K562 (cell line): ENCODE data around the gene NUDT22. TPM values are rescaled to one million over a fixed set of nuclear protein-coding genes. Genes with fewer than 3 reads are reported as not detected.

Experiments
- ATAC-seq: fragments of 200-7000 bp; cut with Tn5 transposase; 3 replicates; pipeline ENCODE4 v1.9.1; 2020; ENCODE audit warnings: moderate library complexity
- BruUV-seq: library from RNA; stranded (reverse); fragments of 400-500 nt; replicated peaks from 2 replicates; lab custom pipeline; 2021; lab: Mats Ljungman, UMichigan
- CTCF ChIA-PET: fragments of 300-600 bp; formaldehyde crosslinking; extraction: SDS; loops from one replicate; lab custom pipeline; 2021; ENCODE audit warnings: low intra/inter-chr PET ratio; lab: Yijun Ruan, JAX
- POLR2A ChIA-PET: fragments of 300-600, 350-650 bp; sonication (Branson Sonifier 250); formaldehyde crosslinking; extraction: SDS; loops from one replicate; lab custom pipeline; 2021; ENCODE audit warnings: antibody characterized with exemption, inconsistent platforms; lab: Yijun Ruan, JAX
- DNase-seq, 4 experiments: peaks; one replicate each; pipeline versions ENCODE4 v3.0.0 to v3.0.0-alpha.2; 2011 to 2018; ENCODE audit warnings: low spot score in 3 of 4, mixed read lengths in 3 of 4; ENCODE audit errors: extremely low read depth in 1 of 4
- FAIRE-seq: peaks from 2 replicates; lab custom pipeline; 2011; peaks lifted over from hg19 to GRCh38; lab: Jason Lieb, UNC
- H2AFZ ChIP-seq: 2 replicates; pipeline ENCODE4 v1.6.0; 2011; ENCODE audit warnings: low read depth, low read length, control low read depth, inconsistent platforms
- H3K27ac ChIP-seq: fragments of 200-600 bp; 3 replicates; pipeline ENCODE4 v1.8.0; 2011; ENCODE audit warnings: low read depth, mild to moderate bottlenecking, control low read depth, inconsistent platforms, low read length, moderate library complexity, mixed read lengths; ENCODE audit errors: extremely low read depth
- H3K27me3 ChIP-seq, 2 experiments: fragments of 300-600 bp in 1 of 2; 2 replicates in 1 of 2; 3 replicates in 1 of 2; pipeline versions ENCODE4 v1.6.0 to v1.8.0; 2011; ENCODE audit warnings: inconsistent platforms in 2 of 2, low read length in 2 of 2, mild to moderate bottlenecking in 1 of 2, mixed read lengths in 1 of 2, moderate library complexity in 1 of 2; ENCODE audit not compliant: control insufficient read depth in 2 of 2, insufficient read depth in 2 of 2
- H3K36me3 ChIP-seq: fragments of 300-600 bp; 3 replicates; pipeline ENCODE4 v1.8.0; 2011; ENCODE audit warnings: mild to moderate bottlenecking, low read length, inconsistent platforms; ENCODE audit not compliant: control insufficient read depth, insufficient read depth
- H3K4me1 ChIP-seq, 2 experiments: fragments of 200-600 bp in 1 of 2; replicated peaks in 1 of 2; 2 replicates in 1 of 2; 3 replicates in 1 of 2; pipeline versions ENCODE4 v1.5.1 to v1.8.0; 2011; ENCODE audit warnings: inconsistent platforms in 2 of 2, low read length in 2 of 2, mild to moderate bottlenecking in 1 of 2, mixed read lengths in 1 of 2, moderate library complexity in 1 of 2; ENCODE audit not compliant: control insufficient read depth in 2 of 2, insufficient read depth in 2 of 2
- H3K4me2 ChIP-seq: 2 replicates; pipeline ENCODE4 v1.6.1; 2011; ENCODE audit warnings: low read length, control low read depth, inconsistent platforms, mixed read lengths; ENCODE audit not compliant: insufficient read depth
- H3K4me3 ChIP-seq: fragments of 200-600 bp; sonication (generic), shearing (Covaris generic); 2 replicates; pipeline ENCODE4 v1.5.1; 2016; ENCODE audit warnings: control low read depth, inconsistent platforms
- H3K79me2 ChIP-seq: fragments of 200-600 bp; 3 replicates; pipeline ENCODE4 v1.8.0; 2011; ENCODE audit warnings: low read length, inconsistent platforms; ENCODE audit not compliant: control insufficient read depth, insufficient read depth
- H3K9ac ChIP-seq, 2 experiments: 2 replicates each; pipeline versions ENCODE4 v1.6.0 to v1.6.1; 2011; ENCODE audit warnings: low read depth in 2 of 2, low read length in 2 of 2, control low read depth in 1 of 2, inconsistent platforms in 1 of 2, mild to moderate bottlenecking in 1 of 2, mixed read lengths in 1 of 2; ENCODE audit not compliant: insufficient read depth in 1 of 2
- H3K9me1 ChIP-seq: one replicate; pipeline ENCODE4 v1.6.0; 2011; ENCODE audit warnings: inconsistent platforms, mild to moderate bottlenecking, low read length, moderate library complexity; ENCODE audit not compliant: control insufficient read depth, insufficient read depth
- H3K9me3 ChIP-seq: replicated peaks from 2 replicates; pipeline ENCODE4 v1.5.1; 2011; ENCODE audit warnings: low read depth, low read length, inconsistent platforms; ENCODE audit not compliant: control insufficient read depth, insufficient read depth
- H4K20me1 ChIP-seq: replicated peaks from 2 replicates; pipeline ENCODE4 v1.6.1; 2011; ENCODE audit warnings: low read length, inconsistent platforms, mixed read lengths; ENCODE audit not compliant: control insufficient read depth, insufficient read depth
- BCL6 ChIP-seq: fragments of 250-450 bp; sonication (Bioruptor Pico); IDR thresholded peaks from 2 replicates; pipeline ENCODE4 v1.4.0; 2020
- CHCHD3 ChIP-seq: fragments of 250-450 bp; sonication (Bioruptor Pico); IDR thresholded peaks from 2 replicates; pipeline ENCODE4 v2.1.2; 2022; ENCODE audit warnings: mild to moderate bottlenecking
- RCOR1 ChIP-seq, 2 experiments: IDR thresholded peaks; 2 replicates each; pipeline ENCODE4 v1.6.1; 2012; ENCODE audit warnings: low read depth in 2 of 2, low read length in 2 of 2, borderline replicate concordance in 1 of 2, improper control_type of control experiment in 1 of 2
- USF1 ChIP-seq: sonication (generic); formaldehyde crosslinking; IDR thresholded peaks from 2 replicates; pipeline ENCODE4 v1.9.0; 2022; ENCODE audit warnings: mild to moderate bottlenecking, missing genetic modification reagents
- XRCC5 ChIP-seq: fragments of 200-400 bp; formaldehyde crosslinking; IDR thresholded peaks from 2 replicates; pipeline ENCODE4 v1.6.1; 2017; ENCODE audit warnings: low read depth, mild to moderate bottlenecking, low read length
- ZFX ChIP-seq: sonication (generic); formaldehyde crosslinking; IDR thresholded peaks from 2 replicates; pipeline ENCODE4 v1.8.0; 2022; ENCODE audit warnings: mild to moderate bottlenecking, missing genetic modification reagents, moderate library complexity
- ZNF184 ChIP-seq: sonication (generic); formaldehyde crosslinking; IDR thresholded peaks from 2 replicates; pipeline ENCODE4 v1.5.0; 2020; ENCODE audit warnings: missing genetic modification reagents
- ZNF354B ChIP-seq: fragments of 250-450 bp; sonication (Bioruptor Pico); IDR thresholded peaks from 2 replicates; pipeline ENCODE4 v1.4.0; 2020
- WGBS: fragments of 100-300 bp; shearing (Covaris generic); methylation state at CpG from one replicate; pipeline ENCODE4 v1.1.6; 2016; ENCODE audit warnings: low coverage, mixed read lengths; ENCODE audit not compliant: insufficient coverage; ENCODE audit errors: missing lambda C conversion rate; 5-methylcytosine and 5-hydroxymethylcytosine counted together
- in situ Hi-C: fragments of 300-500 bp; cut with MboI; formaldehyde crosslinking; loops from 4 replicates; pipeline ENCODE4 v1.15.0; 2018; ENCODE audit warnings: inconsistent platforms, mixed read lengths
- intact Hi-C: fragments of 100-400 bp; cut with micrococcal nuclease; formaldehyde crosslinking; loops from 2 replicates; pipeline ENCODE4 v1.14.2; 2022
- polyA plus RNA-seq, 8 experiments: library from polyadenylated mRNA; depleted of rRNA in 4 of 8; stranded (reverse) in 5 of 8; unstranded in 3 of 8; fragments of >200 nt; fragmentation: Nextera tagmentation in 2 of 8; fragmentation: Illumina TruSeq in 1 of 8; extraction: Ambion mirVana in 2 of 8; extraction: Trizol in 1 of 8; gene quantifications; 2 replicates each; pipeline versions ENCODE4 v1.2.1 to v1.2.3, GENCODE V29; 2011 to 2014; ENCODE audit warnings: inconsistent platforms in 1 of 8, missing spikeins in 1 of 8
- total RNA-seq, 7 experiments: library from RNA; depleted of rRNA in 6 of 7; stranded (reverse); fragments of >200 nt in 6 of 7; fragmentation: Illumina TruSeq in 2 of 7; extraction: Trizol in 2 of 7; gene quantifications; 2 replicates each; pipeline versions ENCODE4 v1.2.1 to v1.2.3, GENCODE V29; 2011 to 2021; ENCODE audit warnings: low replicate concordance in 1 of 7
- TF ChIP-seq, protein P1 (sequence below): IDR thresholded peaks from 2 replicates; pipeline ENCODE4 v1.6.1; 2016; ENCODE audit warnings: missing genetic modification characterization, missing compliant biosample characterization
- TF ChIP-seq, protein P2 (sequence below): IDR thresholded peaks from 2 replicates; pipeline ENCODE4 v1.6.1; 2011; ENCODE audit not compliant: insufficient read length; ENCODE audit errors: extremely low read depth
- TF ChIP-seq, protein P3 (sequence below), 2 experiments: fragments of 450-650 bp; formaldehyde crosslinking in 1 of 2; IDR thresholded peaks; 2 replicates each; pipeline versions ENCODE4 v1.4.0 to v1.6.1; 2014 to 2020; ENCODE audit warnings: mild to moderate bottlenecking in 2 of 2, borderline replicate concordance in 1 of 2, low read depth in 1 of 2

NUDT22 gene
- total and polyA plus RNA-seq, 9 of the 15 experiments (the other 6 are each of a cell fraction or from before 2014, with no cell fraction given): 6.3 to 92.6 (median 37.4) TPM

DNA sequence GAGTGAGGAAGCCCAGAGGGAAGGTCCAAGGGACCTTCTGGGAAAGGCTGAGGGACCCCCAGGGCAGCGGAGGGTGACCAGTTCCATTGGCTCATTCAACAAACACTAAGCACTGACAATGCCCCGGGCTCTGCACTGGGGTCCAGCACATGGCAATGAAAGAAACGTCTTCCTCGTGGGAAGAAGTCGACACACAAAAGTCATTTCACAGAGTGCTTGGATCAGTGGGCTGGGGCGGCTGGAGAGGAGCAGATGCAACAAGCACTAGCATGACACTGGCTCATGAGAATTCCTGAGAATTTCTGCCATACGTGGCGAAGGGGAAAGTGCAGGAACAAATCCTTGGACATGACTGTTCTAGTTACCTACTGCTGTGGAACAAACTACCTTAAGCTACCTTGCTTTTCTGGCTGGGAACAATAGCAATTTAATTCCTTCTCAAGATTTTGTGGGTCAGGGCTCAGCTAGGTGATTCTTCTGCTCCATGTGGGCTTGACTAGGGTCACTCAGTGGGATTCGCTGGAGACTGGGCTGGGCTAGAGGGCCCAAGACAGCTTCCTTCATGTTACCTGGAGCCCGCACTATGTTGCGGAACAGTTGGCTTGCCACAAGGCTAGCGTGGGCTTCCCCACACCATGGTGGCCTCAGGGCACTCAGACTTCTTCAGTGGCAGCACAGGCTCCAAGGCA is 47.0 kb upstream of the NUDT22 start:
- H3K4me1 ChIP-seq: peaks cover 24 to 31% of the 10 kb centered on the region in 2 experiments
- no peaks in the 10 kb centered on the region for H4K20me1 ChIP-seq
- 70% methylated on average over 12 of the region's 12 CpGs for WGBS
- no peak overlapping the region for H3K27ac ChIP-seq
- peaks cover 4% of the 10 kb centered on the region; the same call in 1 of the 3 replicates for H3K36me3 ChIP-seq
- intact Hi-C loops: no loop called here
- H2AFZ ChIP-seq: no peak overlapping the region
- H3K79me2 ChIP-seq: peaks cover 19% of the 10 kb centered on the region
- no TSS peak for BruUV-seq
- in situ Hi-C loops: no loop called here
- H3K4me2 ChIP-seq: no peak overlapping the region
- H3K9me3 ChIP-seq: no peaks in the 10 kb centered on the region
- FAIRE-seq (no peak), ATAC-seq (no peak), DNase-seq (no peak)
- CTCF ChIA-PET: no interaction called here
- H3K27me3 ChIP-seq: no peaks in the 10 kb centered on the region
- H3K9me1 ChIP-seq: no peaks in the 10 kb centered on the region
- POLR2A ChIA-PET: no interaction called here
- no peak overlapping the region for H3K4me3 ChIP-seq
- H3K9ac ChIP-seq: no peak overlapping the region; a peak in 1 of 4 replicates
- TF ChIP-seq, protein P1, sequence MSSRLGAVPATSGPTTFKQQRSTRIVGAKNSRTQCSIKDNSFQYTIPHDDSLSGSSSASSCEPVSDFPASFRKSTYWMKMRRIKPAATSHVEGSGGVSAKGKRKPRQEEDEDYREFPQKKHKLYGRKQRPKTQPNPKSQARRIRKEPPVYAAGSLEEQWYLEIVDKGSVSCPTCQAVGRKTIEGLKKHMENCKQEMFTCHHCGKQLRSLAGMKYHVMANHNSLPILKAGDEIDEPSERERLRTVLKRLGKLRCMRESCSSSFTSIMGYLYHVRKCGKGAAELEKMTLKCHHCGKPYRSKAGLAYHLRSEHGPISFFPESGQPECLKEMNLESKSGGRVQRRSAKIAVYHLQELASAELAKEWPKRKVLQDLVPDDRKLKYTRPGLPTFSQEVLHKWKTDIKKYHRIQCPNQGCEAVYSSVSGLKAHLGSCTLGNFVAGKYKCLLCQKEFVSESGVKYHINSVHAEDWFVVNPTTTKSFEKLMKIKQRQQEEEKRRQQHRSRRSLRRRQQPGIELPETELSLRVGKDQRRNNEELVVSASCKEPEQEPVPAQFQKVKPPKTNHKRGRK (tag): no peak
- no peak for TF ChIP-seq ZNF354B
- no peak for TF ChIP-seq ZNF184 (CRISPR knock-in tag)
- no peak for TF ChIP-seq XRCC5
- TF ChIP-seq, protein P2, sequence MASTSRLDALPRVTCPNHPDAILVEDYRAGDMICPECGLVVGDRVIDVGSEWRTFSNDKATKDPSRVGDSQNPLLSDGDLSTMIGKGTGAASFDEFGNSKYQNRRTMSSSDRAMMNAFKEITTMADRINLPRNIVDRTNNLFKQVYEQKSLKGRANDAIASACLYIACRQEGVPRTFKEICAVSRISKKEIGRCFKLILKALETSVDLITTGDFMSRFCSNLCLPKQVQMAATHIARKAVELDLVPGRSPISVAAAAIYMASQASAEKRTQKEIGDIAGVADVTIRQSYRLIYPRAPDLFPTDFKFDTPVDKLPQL: no peak
- no peak for TF ChIP-seq ZFX (CRISPR knock-in tag)
- TF ChIP-seq, protein P3, sequence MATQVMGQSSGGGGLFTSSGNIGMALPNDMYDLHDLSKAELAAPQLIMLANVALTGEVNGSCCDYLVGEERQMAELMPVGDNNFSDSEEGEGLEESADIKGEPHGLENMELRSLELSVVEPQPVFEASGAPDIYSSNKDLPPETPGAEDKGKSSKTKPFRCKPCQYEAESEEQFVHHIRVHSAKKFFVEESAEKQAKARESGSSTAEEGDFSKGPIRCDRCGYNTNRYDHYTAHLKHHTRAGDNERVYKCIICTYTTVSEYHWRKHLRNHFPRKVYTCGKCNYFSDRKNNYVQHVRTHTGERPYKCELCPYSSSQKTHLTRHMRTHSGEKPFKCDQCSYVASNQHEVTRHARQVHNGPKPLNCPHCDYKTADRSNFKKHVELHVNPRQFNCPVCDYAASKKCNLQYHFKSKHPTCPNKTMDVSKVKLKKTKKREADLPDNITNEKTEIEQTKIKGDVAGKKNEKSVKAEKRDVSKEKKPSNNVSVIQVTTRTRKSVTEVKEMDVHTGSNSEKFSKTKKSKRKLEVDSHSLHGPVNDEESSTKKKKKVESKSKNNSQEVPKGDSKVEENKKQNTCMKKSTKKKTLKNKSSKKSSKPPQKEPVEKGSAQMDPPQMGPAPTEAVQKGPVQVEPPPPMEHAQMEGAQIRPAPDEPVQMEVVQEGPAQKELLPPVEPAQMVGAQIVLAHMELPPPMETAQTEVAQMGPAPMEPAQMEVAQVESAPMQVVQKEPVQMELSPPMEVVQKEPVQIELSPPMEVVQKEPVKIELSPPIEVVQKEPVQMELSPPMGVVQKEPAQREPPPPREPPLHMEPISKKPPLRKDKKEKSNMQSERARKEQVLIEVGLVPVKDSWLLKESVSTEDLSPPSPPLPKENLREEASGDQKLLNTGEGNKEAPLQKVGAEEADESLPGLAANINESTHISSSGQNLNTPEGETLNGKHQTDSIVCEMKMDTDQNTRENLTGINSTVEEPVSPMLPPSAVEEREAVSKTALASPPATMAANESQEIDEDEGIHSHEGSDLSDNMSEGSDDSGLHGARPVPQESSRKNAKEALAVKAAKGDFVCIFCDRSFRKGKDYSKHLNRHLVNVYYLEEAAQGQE (IDR thresholded peaks at IDR 0.05; ENCODE audit: borderline replicate concordance): no peak
- TF ChIP-seq, protein P3 (CRISPR knock-in tag; IDR thresholded peaks at IDR 0.05; ENCODE audit: low read depth): no peak
- no peak for TF ChIP-seq RCOR1 (IDR thresholded peaks at IDR 0.05; ENCODE audit: borderline replicate concordance in 1 of 2, low read depth in 2 of 2, low read length in 2 of 2)
- TF ChIP-seq USF1 (CRISPR knock-in tag): no peak
- no peak for TF ChIP-seq BCL6 (CRISPR knock-in tag)
- no peak for TF ChIP-seq CHCHD3 (CRISPR knock-in tag)
